Measurements from ENCODE around the gene ZNF649. TPM values are rescaled to one million over a fixed set of nuclear protein-coding genes. Genes with fewer than 3 reads are reported as not detected.
"Not testable (repeated sequence)": the region's sequence is repeated elsewhere in the genome, so short reads cannot be mapped to it uniquely, and the experiment has no call there.

Gene ZNF649
- total RNA-seq, 1 experiment from 2014 or later: 7.3 TPM

- Histone ChIP-seq H3K9me3 (ENCODE audit: control insufficient read depth in 1 of 2, insufficient read depth in 1 of 2, low read depth in 1 of 2, low read length in 2 of 2) (peaks cover 3 to 13% of the 10 kb centered on the region in 2 experiments; a peak in 3 of 4 replicates), H3K79me2 (ENCODE audit: insufficient read depth, low read length) (peaks cover 39% of the 10 kb centered on the region), H3K4me3 (replicated peaks in 1 of 2; ENCODE audit: low read depth in 1 of 2, low read length in 2 of 2) (peak overlapping the region in 1 of 2 experiments; percentile 71; a peak in 1 of 4 replicates), H2AFZ (ENCODE audit: low read depth, low read length, poor library complexity, severe bottlenecking) (peak overlapping the region; percentile 34)
- H3K36me3 ChIP-seq (ENCODE audit: control insufficient read depth in 1 of 2, insufficient read depth in 2 of 2, low read length in 2 of 2); CTCF ChIA-PET; H3K9ac ChIP-seq (ENCODE audit: low read length); DNase-seq (ENCODE audit: low read depth, low spot score); RAD21 ChIA-PET (ENCODE audit: low non-redundant PET in 1 of 2, low total read pairs in 2 of 2, uncharacterized antibody in 2 of 2, unreplicated experiment in 2 of 2); ATAC-seq; POLR2A ChIA-PET; H3K27ac ChIP-seq (ENCODE audit: low read depth, low read length); H3K4me2 ChIP-seq (ENCODE audit: low read length); H4K20me1 ChIP-seq (ENCODE audit: insufficient read depth); BruUV-seq (replicated peaks); H3K9me2 ChIP-seq (ENCODE audit: insufficient read depth); H3K4me1 ChIP-seq (ENCODE audit: control insufficient read depth in 1 of 2, insufficient read depth in 2 of 2, low read length in 2 of 2); H3K27me3 ChIP-seq (ENCODE audit: insufficient read depth, low read length): not testable (repeated sequence)
- intact Hi-C loops (cut with micrococcal nuclease): loop anchor here (1.0 kb wide), 1 partner anchor 22 kb away; the partner anchor contains the start of gene ZNF613
Observed at GRCh38 chr19:51905639-51906038, 822 bp upstream of the ZNF649 start.

- Histone ChIP-seq H3K4me3 (replicated peaks in 1 of 2; ENCODE audit: low read depth in 1 of 2, low read length in 2 of 2) (peak overlapping the region; percentile 71 to 72), H3K36me3 (ENCODE audit: control insufficient read depth in 1 of 2, insufficient read depth in 2 of 2, low read length in 2 of 2) (peaks cover 0 to 2% of the 10 kb centered on the region in 2 experiments; a peak in 1 of 4 replicates), H3K79me2 (ENCODE audit: insufficient read depth, low read length) (peaks cover 43% of the 10 kb centered on the region), H3K9me2 (ENCODE audit: insufficient read depth) (no peaks in the 10 kb centered on the region), H4K20me1 (ENCODE audit: insufficient read depth) (no peaks in the 10 kb centered on the region), H3K9ac (ENCODE audit: low read length) (no peak overlapping the region), H3K27ac (ENCODE audit: low read depth, low read length) (no peak overlapping the region), H3K4me2 (ENCODE audit: low read length) (peak overlapping the region; percentile 77), H3K4me1 (ENCODE audit: control insufficient read depth in 1 of 2, insufficient read depth in 2 of 2, low read length in 2 of 2) (peaks cover 0 to 4% of the 10 kb centered on the region in 2 experiments; a peak in 1 of 4 replicates), H3K9me3 (ENCODE audit: control insufficient read depth in 1 of 2, insufficient read depth in 1 of 2, low read depth in 1 of 2, low read length in 2 of 2) (peaks cover 7 to 14% of the 10 kb centered on the region in 2 experiments; a peak in 3 of 4 replicates), H3K27me3 (ENCODE audit: insufficient read depth, low read length) (no peaks in the 10 kb centered on the region), H2AFZ (ENCODE audit: low read depth, low read length, poor library complexity, severe bottlenecking) (peak overlapping the region; percentile 34)
- no peak for DNase-seq (ENCODE audit: low read depth, low spot score)
- ChIA-PET CTCF (no interaction called here), RAD21 (ENCODE audit: low non-redundant PET in 1 of 2, low total read pairs in 2 of 2, uncharacterized antibody in 2 of 2, unreplicated experiment in 2 of 2) (no interaction called here), POLR2A (no interaction called here)
- BruUV-seq (replicated peaks): no TSS peak
- peak; percentile 16; the same call in 1 of the 2 replicates for ATAC-seq
- intact Hi-C loops (cut with micrococcal nuclease): loop anchor here (1.0 kb wide), 1 partner anchor 22 kb away; the partner anchor contains the start of gene ZNF613
- TF ChIP-seq EZH2phosphoT487 (IDR thresholded peaks at IDR 0.05; ENCODE audit: borderline replicate concordance): no peak
- no peak for TF ChIP-seq ZBTB33 (IDR thresholded peaks at IDR 0.05; ENCODE audit: extremely low read depth, insufficient replicate concordance, low read length)
- TF ChIP-seq YY1 (IDR thresholded peaks at IDR 0.05; ENCODE audit: extremely low read depth, insufficient replicate concordance, low read depth, low read length): no peak
- TF ChIP-seq CEBPB (IDR thresholded peaks at IDR 0.05; ENCODE audit: low read depth): no peak
- no peak for TF ChIP-seq TCF7L2 (IDR thresholded peaks at IDR 0.05; ENCODE audit: borderline replicate concordance, extremely low read depth, insufficient read depth, insufficient read length)
- no peak for TF ChIP-seq FOSL1 (IDR thresholded peaks at IDR 0.05; ENCODE audit: low read depth)
- TF ChIP-seq POLR2A (IDR thresholded peaks at IDR 0.05; ENCODE audit: borderline replicate concordance, extremely low read depth, insufficient read depth, insufficient read length): no peak
- TF ChIP-seq CBX3 (IDR thresholded peaks at IDR 0.05; ENCODE audit: low read depth): no peak
- TF ChIP-seq RAD21 (IDR thresholded peaks at IDR 0.05; ENCODE audit: low read depth): no peak
- no peak for TF ChIP-seq ATF3 (IDR thresholded peaks at IDR 0.05)
- no peak for TF ChIP-seq SRF (IDR thresholded peaks at IDR 0.05; ENCODE audit: low read depth)
- TF ChIP-seq CTCF (IDR thresholded peaks at IDR 0.05 in 2 of 3, conservative IDR thresholded peaks at IDR 0.05 in 1 of 3; ENCODE audit: borderline replicate concordance in 1 of 3, insufficient read depth in 1 of 3, low read depth in 2 of 3, low read length in 2 of 3): no peak
Observed at GRCh38 chr19:51905206-51905605, 389 bp upstream of the ZNF649 start.

All from HCT116 (cell line).